ENCODE data around the gene B3GNT3.
"Not testable (repeated sequence)": the region's sequence is repeated elsewhere in the genome, so short reads cannot be mapped to it uniquely, and the experiment has no call there.

Gene B3GNT3

DNA sequence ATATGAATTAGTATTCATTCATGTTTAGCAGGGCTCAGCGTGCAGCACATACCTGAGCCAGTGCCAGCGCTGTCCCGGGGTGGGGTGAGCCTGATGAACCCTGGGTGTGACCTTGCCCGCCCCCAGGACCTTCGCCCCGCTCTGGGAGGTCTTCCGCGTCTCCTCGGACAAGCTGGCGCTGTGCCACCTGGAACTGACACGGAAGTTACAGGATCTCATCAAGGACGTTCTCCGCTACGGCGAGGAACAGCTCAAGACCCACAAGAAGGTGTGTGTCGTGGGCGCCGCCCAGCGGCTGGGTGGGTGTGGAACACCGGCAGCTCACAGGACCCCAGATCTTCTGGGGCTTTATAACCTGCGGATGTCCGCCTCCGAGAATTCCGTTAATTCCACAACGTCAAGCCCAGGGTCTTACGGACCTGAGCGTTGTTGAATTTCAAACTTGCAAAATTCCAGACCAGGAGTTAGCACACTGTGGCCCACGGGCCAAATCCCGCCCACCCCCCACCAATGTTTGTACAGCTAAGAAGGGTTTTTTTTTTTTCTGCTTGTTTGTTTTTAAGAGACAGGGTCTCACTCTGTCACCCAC is 28.3 kb upstream of the B3GNT3 start:
- peak; percentile 63 for DNase-seq (ENCODE audit: low spot score)

DNA sequence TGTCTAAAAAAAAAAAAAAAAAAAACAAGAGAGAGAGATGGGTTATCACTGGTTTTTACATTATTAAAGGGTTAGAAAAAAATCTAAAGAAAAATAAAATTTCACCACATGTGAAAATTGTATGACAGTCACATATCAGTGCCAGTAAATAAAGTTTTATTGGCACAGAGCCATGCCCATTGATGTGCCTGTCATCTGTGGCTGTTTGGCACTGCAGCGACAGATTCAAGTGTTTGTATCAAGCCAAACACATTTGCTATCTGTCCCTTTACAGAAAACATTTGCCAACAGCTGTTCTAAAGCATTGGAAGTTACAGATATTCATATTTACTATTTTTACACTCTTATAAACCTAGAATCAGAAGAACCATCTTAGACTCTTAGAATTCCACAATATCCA is 27.4 kb upstream of the B3GNT3 start:
- DNase-seq (ENCODE audit: low spot score), result peak; percentile 62

DNA sequence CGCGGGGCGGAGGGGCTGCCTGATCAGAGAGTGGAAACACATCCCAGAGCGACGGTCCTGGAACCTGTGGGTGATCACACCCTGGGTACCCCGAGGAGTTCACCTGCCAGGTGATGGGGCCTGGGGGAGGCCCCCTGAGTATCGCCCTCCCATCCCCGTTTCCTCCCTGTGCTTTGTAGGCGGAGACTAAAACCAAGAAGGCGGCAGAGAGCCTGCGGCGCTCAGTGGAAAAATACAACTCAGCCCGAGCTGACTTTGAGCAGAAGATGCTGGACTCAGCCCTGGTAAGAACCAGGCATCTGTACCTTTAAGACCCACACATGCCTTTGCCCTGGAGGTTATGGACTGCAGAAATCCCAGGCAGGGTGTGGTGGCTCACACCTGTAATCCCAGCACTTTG is 24.3 kb upstream of the B3GNT3 start:
- DNase-seq (ENCODE audit: low spot score), result no peak

DNA sequence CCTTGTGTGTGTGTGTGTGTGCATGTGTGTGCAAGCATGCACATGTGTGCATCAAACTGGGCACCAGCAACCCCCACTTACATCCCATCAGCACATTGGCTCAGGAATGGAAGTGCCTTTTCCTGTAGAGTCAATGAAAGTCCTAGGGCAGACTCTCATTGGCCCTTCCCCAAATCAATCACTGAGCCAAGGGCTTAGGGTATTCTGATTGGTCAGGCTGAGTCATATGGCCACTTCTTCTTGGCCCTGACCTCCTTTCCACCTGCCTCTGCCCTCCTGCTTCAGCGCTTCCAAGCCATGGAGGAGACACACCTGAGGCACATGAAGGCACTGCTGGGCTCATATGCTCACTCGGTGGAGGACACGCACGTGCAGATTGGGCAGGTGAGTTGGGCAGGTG is 22.8 kb upstream of the B3GNT3 start:
- no peak for DNase-seq (ENCODE audit: low spot score)

DNA sequence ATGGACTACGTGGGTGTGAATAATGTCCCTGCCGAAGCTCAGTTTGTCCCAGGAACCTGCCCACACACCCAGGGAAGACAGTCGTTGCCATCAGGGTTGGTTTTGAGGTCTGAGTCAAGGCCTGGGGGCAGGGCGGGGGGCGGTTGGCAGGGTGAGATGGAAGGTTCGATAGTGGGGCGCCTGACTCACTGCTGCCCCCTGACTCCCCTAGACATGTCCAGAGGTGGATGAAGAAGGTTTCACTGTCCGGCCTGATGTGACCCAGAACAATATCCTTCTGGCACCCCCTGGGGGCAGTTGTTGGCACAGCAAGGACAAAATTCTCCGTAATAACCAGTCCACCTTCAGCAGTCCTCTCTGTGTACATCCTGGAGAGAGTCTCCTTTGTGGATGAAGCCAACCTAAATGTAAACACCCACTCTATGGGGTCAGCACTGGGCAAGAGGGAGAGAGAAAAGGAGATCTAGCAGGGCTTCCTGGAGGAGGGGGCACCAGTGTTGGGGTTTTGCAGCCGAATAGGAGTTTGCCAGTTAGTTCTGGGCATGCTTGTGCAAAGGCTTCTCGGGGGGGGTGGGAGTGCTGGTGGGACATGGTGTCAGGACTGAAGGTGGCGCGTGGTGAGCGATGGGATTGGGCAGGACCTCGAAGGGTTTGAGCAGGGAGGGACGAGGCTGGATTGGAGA is 19.6 kb upstream of the B3GNT3 start:
- peak; percentile 58 for DNase-seq (ENCODE audit: low spot score)

DNA sequence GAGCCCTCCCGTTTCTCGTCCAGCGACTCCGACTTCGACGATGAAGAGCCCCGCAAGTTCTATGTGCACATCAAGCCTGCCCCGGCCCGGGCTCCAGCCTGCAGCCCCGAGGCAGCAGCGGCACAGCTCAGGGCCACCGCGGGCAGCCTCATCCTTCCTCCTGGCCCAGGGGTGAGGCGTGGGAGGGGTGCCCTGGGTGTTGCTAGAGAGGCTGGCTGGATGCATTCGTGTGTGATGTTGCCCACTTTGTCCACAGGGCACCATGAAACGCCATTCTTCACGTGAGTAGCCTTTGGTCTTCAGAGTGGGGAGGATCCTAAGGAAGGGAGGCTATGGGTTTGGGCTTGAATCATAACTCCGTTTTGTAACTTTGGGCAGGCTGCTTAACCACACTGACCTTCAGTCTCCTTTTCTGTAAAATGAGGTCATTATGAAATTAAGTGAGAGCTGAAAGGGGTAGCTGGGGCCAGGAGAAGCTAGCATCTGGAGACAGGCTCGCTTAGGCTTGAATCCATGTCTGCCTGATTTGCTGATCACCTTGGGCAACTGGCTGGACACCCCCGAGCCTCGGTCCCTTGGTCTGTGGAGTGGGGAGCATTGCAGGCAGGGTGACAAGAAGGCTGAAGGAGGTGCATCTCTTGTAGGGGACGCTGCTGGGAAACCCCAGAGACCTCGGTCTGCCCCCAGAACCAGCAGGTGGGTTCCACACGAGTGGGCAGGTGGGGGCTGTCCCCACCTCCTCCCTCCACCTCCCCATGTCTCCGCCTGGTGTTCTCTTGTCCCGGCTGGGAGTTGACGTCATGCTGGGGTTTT is 18.7 kb upstream of the B3GNT3 start:
- DNase-seq (ENCODE audit: low spot score), result no peak

DNA sequence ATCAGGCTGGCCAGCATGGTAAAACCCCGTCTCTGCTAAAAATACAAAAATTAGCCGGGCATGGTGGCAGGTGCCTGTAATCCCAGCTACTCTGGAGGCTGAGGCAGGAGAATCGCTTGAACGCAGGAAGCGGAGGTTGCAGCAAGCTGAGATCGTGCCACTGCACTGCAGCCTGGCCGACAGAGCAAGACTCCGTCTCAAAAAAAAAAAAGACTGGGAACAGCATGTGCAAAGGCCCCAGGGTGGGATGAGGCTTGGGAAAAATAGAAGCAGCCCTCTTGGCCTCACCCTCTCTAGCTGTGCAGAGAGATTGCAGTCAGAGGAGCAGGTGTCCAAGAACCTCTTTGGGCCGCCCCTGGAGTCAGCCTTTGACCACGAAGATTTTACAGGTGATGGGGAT is 17.1 kb upstream of the B3GNT3 start:
- not testable (repeated sequence) for DNase-seq (ENCODE audit: low spot score)

DNA sequence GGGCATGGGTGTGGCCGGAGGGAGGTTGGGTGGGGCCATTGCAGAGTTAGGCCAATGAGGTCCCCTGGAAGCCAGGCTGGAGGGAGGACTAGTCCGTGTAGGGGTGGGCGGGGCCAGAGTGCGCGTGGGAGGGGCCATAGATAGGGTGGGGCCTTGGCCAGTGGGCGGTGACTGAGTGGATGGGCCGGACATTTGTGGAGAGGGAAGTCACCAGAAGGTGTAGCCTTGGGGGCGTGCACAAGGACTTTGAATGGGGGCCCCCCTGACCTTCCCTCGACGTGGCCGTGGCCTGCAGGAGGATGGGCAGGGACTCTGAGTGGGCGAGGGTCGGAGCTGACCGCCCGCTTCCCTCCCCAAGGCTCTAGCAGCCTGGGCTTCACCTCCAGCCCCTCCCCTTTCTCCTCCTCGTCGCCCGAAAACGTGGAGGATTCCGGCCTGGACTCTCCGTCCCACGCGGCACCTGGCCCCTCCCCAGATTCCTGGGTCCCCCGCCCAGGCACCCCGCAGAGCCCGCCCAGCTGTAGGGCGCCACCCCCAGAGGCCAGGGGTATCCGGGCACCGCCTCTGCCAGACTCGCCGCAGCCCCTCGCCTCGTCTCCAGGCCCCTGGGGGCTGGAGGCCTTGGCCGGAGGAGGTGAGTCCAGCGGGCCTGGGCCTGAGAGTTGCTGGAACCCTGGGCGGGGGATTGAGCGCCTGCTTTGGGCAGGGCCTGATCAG is 16.5 kb upstream of the B3GNT3 start:
- DNase-seq (ENCODE audit: low spot score), result peak; percentile 57

DNA sequence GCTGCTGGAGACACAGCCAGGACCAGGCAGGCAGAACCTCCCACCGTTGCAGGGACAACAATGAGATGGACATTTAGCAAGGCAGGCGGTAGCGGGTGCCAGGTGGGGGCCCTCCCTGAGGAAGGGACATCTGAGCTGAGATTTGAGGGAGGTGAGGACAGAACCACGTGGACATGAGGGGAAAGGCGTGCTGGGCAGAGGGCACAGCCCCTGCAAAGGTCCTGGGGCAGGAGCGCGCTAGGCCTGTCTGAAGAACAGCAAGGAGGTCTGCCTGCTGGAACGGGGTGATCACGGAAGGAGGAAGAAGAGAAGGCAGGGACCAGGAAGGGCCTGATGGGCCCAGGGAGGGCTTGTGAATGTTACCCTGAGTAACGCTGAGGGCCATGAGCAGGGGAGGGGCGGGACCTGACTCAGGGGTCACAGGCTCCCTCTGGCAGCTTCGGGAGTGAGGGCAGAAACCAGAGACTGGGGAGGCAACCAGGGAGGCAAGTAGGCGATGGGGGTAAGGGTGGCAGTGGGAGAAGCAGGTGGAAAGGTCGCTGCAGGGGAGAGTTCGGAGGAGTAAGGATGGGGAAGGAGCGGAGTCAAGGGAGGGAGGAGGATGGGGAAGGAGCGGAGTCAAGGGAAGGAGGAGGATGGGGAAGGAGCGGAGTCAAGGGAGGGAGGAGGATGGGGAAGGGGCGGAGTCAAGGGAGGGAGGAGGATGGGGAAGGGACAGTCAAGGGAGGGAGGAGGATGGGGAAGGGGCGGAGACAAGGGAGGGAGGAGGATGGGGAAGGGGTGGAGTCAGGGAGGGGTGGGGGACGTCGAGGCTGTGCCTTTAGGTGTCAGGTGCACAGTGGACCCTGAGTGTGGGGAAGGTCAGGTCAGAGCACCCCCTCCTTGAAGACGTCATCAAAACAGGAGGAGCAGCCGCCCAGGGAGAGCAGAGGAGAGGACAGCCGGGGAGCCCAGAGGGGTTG is 15.7 kb upstream of the B3GNT3 start:
- DNase-seq (ENCODE audit: low spot score), result no peak

DNA sequence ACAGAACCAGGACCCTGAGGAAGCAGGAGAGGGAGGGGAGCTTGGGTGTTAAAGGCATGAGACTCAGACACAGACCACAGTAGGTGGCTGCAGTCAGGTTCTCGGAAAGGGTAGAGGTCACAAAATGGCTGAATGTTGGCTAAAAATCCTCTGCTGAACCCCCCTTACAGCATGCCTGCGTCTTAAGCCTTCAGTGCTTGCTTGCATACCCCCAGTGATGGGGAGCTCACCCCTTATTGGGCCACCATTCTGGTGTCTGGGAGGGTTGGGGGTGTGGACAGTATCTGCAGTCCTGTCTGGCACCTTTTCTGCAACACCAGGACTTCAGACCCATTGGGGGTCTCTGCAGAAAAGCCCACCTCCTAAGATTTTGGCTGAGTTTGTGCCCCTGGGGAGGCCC is 14.2 kb upstream of the B3GNT3 start:
- no peak for DNase-seq (ENCODE audit: low spot score)

DNA sequence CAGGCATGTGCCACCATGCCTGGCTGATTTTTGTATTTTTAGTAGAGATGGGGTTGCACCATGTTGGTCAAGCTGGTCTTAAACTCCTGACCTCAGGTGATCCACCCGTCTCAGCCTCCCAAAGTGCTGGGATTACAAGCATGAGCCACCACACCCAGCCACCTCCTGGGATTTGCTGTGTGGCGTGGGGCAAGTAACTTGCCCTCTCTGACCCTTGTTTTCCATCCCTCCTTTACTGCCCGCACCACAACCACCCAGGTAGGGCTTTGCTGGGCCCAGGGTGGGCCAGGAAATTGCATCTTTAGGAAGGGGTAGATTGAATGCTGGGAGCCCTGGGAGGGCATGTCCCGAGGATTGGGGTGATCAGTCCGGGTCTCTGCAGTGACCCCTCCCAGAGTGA is 11.2 kb upstream of the B3GNT3 start:
- not testable (repeated sequence) for DNase-seq (ENCODE audit: low spot score)

DNA sequence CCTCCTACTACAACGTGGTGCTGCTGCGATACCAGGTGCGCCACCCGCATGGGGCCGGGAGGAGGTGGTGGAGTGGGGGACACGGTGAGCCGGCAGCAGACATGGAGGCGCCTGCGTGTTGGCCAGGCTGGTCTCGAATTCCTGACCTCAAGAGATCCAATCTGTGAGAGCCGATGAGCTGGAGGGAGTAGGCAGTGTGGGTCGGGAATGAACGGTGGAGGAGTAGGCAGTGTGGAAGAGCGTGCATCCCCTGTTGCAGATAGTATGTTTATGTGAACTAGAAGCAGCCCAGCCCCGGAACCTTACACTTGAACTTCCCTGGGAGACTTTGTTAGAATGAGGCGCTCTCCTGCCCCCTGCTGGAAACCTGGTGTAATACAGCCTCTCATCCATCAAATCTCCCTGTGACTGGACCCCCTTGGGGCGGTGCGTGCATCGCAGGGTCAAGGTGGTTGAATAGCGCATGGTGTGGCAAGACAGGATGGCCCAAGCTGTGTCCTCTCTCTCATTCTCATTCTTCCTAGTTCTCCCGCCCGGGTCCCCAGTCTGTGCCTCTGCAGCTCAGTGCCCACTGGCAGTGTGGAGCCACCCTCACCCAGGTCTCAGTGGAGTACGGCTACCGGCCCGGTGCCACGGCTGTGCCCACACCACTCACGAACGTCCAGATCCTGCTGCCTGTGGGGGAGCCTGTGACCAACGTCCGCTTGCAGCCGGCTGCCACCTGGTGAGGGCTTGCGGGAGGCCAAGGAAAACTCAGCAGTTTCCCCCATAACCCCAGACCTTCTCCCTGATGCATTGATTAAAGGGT is 10.5 kb upstream of the B3GNT3 start:
- peak; percentile 66 for DNase-seq (ENCODE audit: low spot score)

DNA sequence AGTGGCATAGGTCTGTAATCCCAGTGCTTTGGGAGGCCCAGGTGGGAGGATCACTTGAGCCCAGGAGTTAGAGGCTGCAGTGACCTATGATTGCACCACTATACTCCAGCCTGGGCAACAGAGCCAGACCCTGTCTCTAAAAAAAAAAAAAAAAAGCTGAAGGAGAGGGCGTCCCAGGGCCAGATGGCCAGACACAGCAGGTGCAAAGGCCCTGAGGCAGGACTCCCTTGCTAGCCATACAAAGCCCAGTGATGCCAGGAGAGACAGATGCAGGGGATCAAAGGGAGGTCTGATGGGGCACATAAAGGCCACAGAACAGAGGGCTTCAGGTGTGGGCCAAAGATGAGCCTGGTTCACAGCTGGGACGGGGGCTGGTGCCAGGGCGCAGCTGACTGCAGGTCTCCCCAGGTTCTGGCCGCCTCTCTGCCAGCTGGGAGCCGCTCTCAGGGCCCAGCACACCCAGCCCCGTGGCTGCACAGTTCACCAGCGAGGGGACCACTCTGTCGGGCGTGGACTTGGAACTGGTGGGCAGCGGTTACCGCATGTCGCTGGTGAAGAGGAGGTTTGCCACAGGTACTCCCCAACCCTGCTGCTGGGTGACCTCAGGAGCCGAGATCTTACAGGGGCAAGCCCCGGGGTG is 7.5 kb upstream of the B3GNT3 start:
- DNase-seq (ENCODE audit: low spot score), result no peak

DNA sequence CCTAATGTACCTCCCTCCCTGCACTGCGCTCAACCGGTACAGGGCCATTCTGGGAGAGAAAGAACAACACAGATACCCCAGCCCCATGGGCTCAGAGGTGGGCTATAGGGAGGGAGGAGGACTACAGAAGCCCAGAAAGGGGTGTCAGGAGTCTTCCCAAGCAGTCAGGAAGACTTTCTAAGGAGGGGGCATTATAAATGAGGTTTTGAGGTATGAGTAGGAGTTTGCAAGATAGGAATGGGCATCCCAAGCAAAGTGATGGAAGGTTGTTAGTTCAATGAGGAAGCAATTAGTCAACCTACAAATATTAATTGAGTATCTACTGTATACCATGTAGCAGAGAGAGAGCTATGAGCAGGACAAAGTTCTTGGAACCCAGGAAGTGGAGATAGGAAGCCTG is 6.3 kb upstream of the B3GNT3 start:
- no peak for DNase-seq (ENCODE audit: low spot score)

DNA sequence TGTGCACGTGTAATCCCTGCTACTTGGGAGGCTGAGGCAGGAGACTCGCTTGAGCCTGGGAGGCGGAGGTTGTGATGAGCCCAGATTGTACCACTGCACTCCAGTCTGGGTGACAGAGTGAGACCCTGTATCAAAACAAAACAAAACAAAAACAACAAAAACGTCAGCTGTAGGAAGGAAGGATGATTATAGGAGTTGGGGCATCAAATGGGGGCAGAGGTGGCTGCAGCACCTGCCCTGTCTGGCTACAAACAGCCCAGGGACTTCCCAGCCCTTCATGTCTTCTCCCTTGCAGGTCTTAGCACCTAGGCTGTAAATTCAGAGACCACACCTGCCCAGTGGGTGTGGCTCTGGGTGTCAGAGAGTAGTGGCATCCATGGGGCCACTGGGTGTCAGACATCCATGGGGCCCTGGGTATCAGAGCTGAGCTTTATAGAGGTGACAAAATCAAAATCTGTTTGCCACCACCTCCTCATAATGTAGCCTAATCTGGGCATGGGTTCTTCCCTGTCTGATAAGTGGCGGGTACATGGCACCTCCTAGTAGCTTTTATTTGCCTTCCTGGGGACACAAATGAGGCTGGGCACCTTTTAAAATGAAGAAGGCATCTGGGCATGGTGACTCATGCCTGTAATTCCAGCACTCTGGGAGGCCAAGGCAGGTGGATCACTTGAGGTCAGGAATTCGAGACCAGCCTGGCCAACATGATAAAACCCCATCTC is 4.7 kb upstream of the B3GNT3 start:
- no peak for DNase-seq (ENCODE audit: low spot score)

DNA sequence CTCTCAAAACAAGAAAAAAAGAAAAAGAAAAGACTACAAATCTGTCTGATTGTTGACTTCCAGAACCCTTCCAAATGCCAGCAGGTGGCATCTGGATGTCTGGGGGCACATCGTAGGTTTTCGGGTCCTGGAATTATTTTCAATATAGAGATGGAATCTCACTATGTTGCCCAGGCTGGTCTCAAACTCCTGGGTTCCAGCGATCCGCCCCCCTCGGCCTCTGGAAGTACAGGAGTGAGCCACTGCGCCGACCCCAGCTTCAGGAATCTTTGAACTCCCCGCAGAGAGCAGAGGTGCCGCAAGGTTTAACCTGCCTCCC is 567 bp upstream of the B3GNT3 start:
- no peak for DNase-seq (ENCODE audit: low spot score)

DNA sequence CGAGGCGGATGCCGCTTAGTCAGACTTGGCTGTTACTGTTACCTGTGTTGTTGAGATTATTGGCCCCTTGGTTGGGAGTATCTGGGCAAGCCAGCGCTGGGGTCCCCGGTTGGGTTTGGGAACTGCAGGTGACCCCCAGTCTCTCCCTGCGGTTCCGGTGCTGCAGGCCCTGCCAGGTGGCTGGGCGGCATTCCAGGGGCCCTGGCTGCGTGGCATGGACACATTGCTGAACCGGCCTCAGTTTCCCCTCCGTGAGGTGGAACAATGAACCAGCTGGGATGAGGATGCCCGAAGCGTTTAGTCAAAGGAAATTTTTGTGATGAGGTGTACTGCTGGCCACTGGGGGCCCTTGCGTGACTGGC is 538 bp downstream of the B3GNT3 start:
- no peak for DNase-seq (ENCODE audit: low spot score)

DNA sequence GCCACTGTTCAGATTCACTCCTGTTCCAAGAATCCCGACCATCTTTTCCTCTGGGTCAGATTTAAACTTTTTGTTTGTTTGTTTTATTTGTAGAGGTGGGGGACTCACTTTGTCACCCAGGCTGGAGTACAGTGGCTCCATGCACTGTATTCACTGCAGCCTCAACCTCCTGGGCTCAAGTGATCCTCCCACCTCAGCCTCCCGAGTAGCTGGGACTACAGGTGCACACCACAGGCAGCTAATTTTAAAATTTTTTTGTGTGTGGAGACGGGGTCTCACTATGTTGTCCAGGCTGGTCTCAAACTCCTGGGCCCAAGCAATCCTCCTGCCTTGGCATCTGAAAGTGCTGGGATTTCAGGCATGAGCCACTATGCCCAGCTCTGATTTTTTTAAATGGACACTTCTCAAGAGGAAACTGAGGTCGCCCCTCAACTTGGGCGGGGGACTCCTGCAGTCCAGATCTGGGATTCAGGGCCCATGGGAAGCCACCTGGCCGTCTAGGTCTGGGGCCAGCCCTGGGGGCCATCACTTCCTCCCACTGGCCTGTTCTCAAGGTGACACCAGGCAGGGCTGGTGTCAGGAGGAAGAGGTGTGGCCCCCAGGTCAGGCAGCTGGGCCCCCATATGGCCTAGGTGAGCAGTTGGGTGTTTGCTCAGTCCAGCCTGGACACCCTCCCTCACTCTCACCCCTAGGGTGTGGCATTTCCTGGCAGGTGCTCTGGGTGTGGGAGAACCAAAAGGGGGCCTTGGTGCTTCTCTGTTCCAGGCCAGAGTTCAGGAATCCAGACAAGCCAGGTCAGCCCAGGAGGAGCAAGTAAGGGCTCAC is 1.3 kb downstream of the B3GNT3 start:
- no peak for DNase-seq (ENCODE audit: low spot score)

All from hematopoietic multipotent progenitor cell treated with erythropoietin and hydrocortisone succinate and interleukin-3 and kit ligand, for 17 days (in vitro differentiated cells).